Erythroblast (primary cell): ENCODE results near the gene CPEB4.

ENCODE experiments used
- DNase-seq, 2 experiments: peaks; one replicate each; lab custom pipeline; 2025; lab: John Stamatoyannopoulos, UW
- GATA1 ChIP-seq: IDR thresholded peaks from 2 replicates; pipeline ENCODE4 v1.6.1; 2011; ENCODE audit warnings: low read depth, mild to moderate bottlenecking, control low read depth, low read length, moderate library complexity
- POLR2A ChIP-seq: IDR thresholded peaks from 2 replicates; pipeline ENCODE4 v1.6.1; 2011; ENCODE audit warnings: mild to moderate bottlenecking, low read length

Gene CPEB4

GRCh38 chr5:173887610-173888472, at the start of gene CPEB4:
CPEB4 (plus strand) TSS chr5:173888349; CDS start chr5:173889734, 1,385 bp downstream.
- TF ChIP-seq POLR2A (peak; percentile 98), GATA1 (no peak)
- peak; percentile 100 for DNase-seq

GRCh38 chr5:173839117-173839713, 48.9 kb upstream of the CPEB4 start:
- DNase-seq, result peak; percentile 94 to 98
- TF ChIP-seq POLR2A (peak; percentile 55), GATA1 (peak; percentile 76)

GRCh38 chr5:173840111-173840983, 47.8 kb upstream of the CPEB4 start:
- TF ChIP-seq POLR2A (no peak), GATA1 (no peak)

GRCh38 chr5:173841710-173842109, 46.4 kb upstream of the CPEB4 start:
- peak; percentile 51 to 55 for DNase-seq
- TF ChIP-seq GATA1 (no peak), POLR2A (no peak)

More at GRCh38 chr5:173840111-173840983, 47.8 kb upstream of the CPEB4 start:
- peak in 1 of 2 experiments; percentile 51 for DNase-seq

GRCh38 chr5:173843794-173844193, 44.4 kb upstream of the CPEB4 start:
- no peak for TF ChIP-seq POLR2A
- TF ChIP-seq GATA1, result no peak
- no peak for DNase-seq

- no peak for DNase-seq
- TF ChIP-seq POLR2A, result no peak
- no peak for TF ChIP-seq GATA1
Observed at GRCh38 chr5:173845321-173845720, 42.8 kb upstream of the CPEB4 start.

- no peak for TF ChIP-seq POLR2A
- no peak for DNase-seq
Observed at GRCh38 chr5:173846929-173847501, 41.1 kb upstream of the CPEB4 start.

GRCh38 chr5:173848986-173849596, 39.1 kb upstream of the CPEB4 start:
- no peak for DNase-seq
- no peak for TF ChIP-seq GATA1
- TF ChIP-seq POLR2A, result no peak

- TF ChIP-seq POLR2A (no peak), GATA1 (no peak)
- DNase-seq, result no peak
Observed at GRCh38 chr5:173849908-173850307, 38.2 kb upstream of the CPEB4 start.

- TF ChIP-seq GATA1 (no peak), POLR2A (peak; percentile 56)
- DNase-seq, result peak; percentile 63 to 65
Observed at GRCh38 chr5:173850659-173851058, 37.5 kb upstream of the CPEB4 start.

GRCh38 chr5:173851595-173852243, 36.4 kb upstream of the CPEB4 start:
- peak in 1 of 2 experiments; percentile 38 for DNase-seq
- no peak for TF ChIP-seq GATA1
- TF ChIP-seq POLR2A, result no peak

- TF ChIP-seq POLR2A (no peak), GATA1 (no peak)
Observed at GRCh38 chr5:173852790-173853359, 35.3 kb upstream of the CPEB4 start.

More at GRCh38 chr5:173852790-173853359, 35.3 kb upstream of the CPEB4 start:
- no peak for DNase-seq
